HepG2 (cell line): ENCODE measurements around the gene SEPHS1. TPM values are rescaled to one million over a fixed set of nuclear protein-coding genes. Genes with fewer than 3 reads are reported as not detected.
A peak's percentile ranks its signal among the peaks of the same experiment; 100 is the strongest.

Experiments used
- ATAC-seq: fragments of 200-7000 bp; cut with Tn5 transposase; 3 replicates; pipeline ENCODE4 v1.9.1; 2020; ENCODE audit warnings: mild to moderate bottlenecking, moderate library complexity
- BruUV-seq: library from RNA; stranded (reverse); fragments of 400-500 nt; replicated peaks from 2 replicates; lab custom pipeline; 2021; lab: Mats Ljungman, UMichigan
- CTCF ChIA-PET: fragments of 300-600 bp; formaldehyde crosslinking; extraction: SDS; loops from one replicate; lab custom pipeline; 2021; ENCODE audit warnings: low total read pairs, inconsistent platforms, low intra/inter-chr PET ratio; lab: Yijun Ruan, JAX
- POLR2A ChIA-PET: fragments of 350-600 bp; sonication (Branson Sonifier 250); formaldehyde crosslinking; loops from one replicate; lab custom pipeline; 2020; ENCODE audit warnings: antibody characterized with exemption, inconsistent platforms; lab: Yijun Ruan, JAX
- DNase-seq: peaks from one replicate; pipeline ENCODE4 v3.0.0-alpha.2; 2015; ENCODE audit warnings: low spot score
- FAIRE-seq: peaks from 3 replicates; lab custom pipeline; 2011; peaks lifted over from hg19 to GRCh38; lab: Jason Lieb, UNC
- H2AFZ ChIP-seq: one replicate; pipeline ENCODE4 v1.6.1; 2011; ENCODE audit warnings: low read length, inconsistent platforms
- H3K27ac ChIP-seq: fragments of 300-600 bp; 3 replicates; pipeline ENCODE4 v1.8.0; 2011; ENCODE audit warnings: mixed run types, mild to moderate bottlenecking, mixed read lengths, low read length, inconsistent platforms; ENCODE audit not compliant: insufficient read depth; ENCODE audit errors: extremely low read length
- H3K27me3 ChIP-seq, 2 experiments: fragments of 200-600 bp in 1 of 2; 2 replicates in 1 of 2; 3 replicates in 1 of 2; pipeline versions ENCODE4 v1.6.0 to v1.8.0; 2011; ENCODE audit warnings: low read length in 2 of 2, mild to moderate bottlenecking in 2 of 2, moderate library complexity in 2 of 2, inconsistent platforms in 1 of 2; ENCODE audit not compliant: insufficient read depth in 2 of 2, control insufficient read depth in 1 of 2
- H3K36me3 ChIP-seq, 2 experiments: fragments of 200-600 bp in 1 of 2; replicated peaks in 1 of 2; 2 replicates in 1 of 2; 3 replicates in 1 of 2; pipeline versions ENCODE4 v1.5.1 to v1.8.0; 2011; ENCODE audit warnings: low read length in 2 of 2, inconsistent platforms in 1 of 2; ENCODE audit not compliant: insufficient read depth in 2 of 2, control insufficient read depth in 1 of 2
- H3K4me1 ChIP-seq: 2 replicates; pipeline ENCODE4 v1.5.1; 2012; ENCODE audit warnings: low read length, inconsistent platforms; ENCODE audit not compliant: insufficient read depth
- H3K4me2 ChIP-seq: 2 replicates; pipeline ENCODE4 v1.6.0; 2011; ENCODE audit warnings: low read depth, low read length, inconsistent platforms
- H3K4me3 ChIP-seq, 3 experiments: fragments of 200-600 bp in 1 of 3; sonication (generic), shearing (Covaris generic) in 1 of 3; replicated peaks in 1 of 3; 2 replicates each; pipeline ENCODE4 v1.5.1; 2011 to 2016; ENCODE audit warnings: low read length in 3 of 3, inconsistent platforms in 2 of 3, low read depth in 2 of 3, mild to moderate bottlenecking in 2 of 3, control low read depth in 1 of 3, mixed read lengths in 1 of 3; ENCODE audit not compliant: insufficient read depth in 1 of 3
- H3K79me2 ChIP-seq: one replicate; pipeline ENCODE4 v1.6.1; 2011; ENCODE audit warnings: low read length, inconsistent platforms; ENCODE audit not compliant: insufficient read depth
- H3K9ac ChIP-seq: 2 replicates; pipeline ENCODE4 v1.6.0; 2011; ENCODE audit warnings: mild to moderate bottlenecking, low read depth, low read length, inconsistent platforms; ENCODE audit not compliant: insufficient read depth
- H3K9me3 ChIP-seq: 2 replicates; pipeline ENCODE4 v1.5.1; 2012; ENCODE audit warnings: mild to moderate bottlenecking, low read length
- H4K20me1 ChIP-seq: 2 replicates; pipeline ENCODE4 v1.6.0; 2011; ENCODE audit warnings: inconsistent platforms, mild to moderate bottlenecking, low read length, moderate library complexity; ENCODE audit not compliant: insufficient read depth
- MYNN ChIP-seq: sonication (generic); formaldehyde crosslinking; IDR thresholded peaks from 2 replicates; pipeline ENCODE4 v1.4.0; 2020; ENCODE audit warnings: mild to moderate bottlenecking, low read depth, missing genetic modification reagents
- NR1H2 ChIP-seq: sonication (generic); formaldehyde crosslinking; IDR thresholded peaks from 2 replicates; pipeline ENCODE4 v1.8.1; 2022; ENCODE audit warnings: low read depth, missing genetic modification reagents, borderline replicate concordance
- PTBP1 ChIP-seq: fragments of 200-400 bp; formaldehyde crosslinking; IDR thresholded peaks from 2 replicates; pipeline ENCODE4 v1.6.1; 2018; ENCODE audit warnings: low read length, low read depth; ENCODE audit not compliant: poor library complexity, severe bottlenecking
- RNF2 ChIP-seq: fragments of 450-650 bp; conservative IDR thresholded peaks from 2 replicates; pipeline ENCODE4 v1.6.1; 2016; ENCODE audit warnings: low read depth
- SATB2 ChIP-seq: sonication (generic); formaldehyde crosslinking; IDR thresholded peaks from 2 replicates; pipeline ENCODE4 v1.5.0; 2020; ENCODE audit warnings: missing genetic modification reagents
- ZNF121 ChIP-seq: sonication (generic); formaldehyde crosslinking; IDR thresholded peaks from 2 replicates; pipeline ENCODE4 v1.5.0; 2020; ENCODE audit warnings: mild to moderate bottlenecking, missing genetic modification reagents
- ZNF180 ChIP-seq: sonication (generic); formaldehyde crosslinking; IDR thresholded peaks from 2 replicates; pipeline ENCODE4 v1.4.0; 2020; ENCODE audit warnings: low read depth, missing genetic modification reagents, borderline replicate concordance
- WGBS: methylation state at CpG from one replicate; pipeline ENCODE4 v1.1.6; 2017; ENCODE audit warnings: low lambda C conversion rate; 5-methylcytosine and 5-hydroxymethylcytosine counted together
- in situ Hi-C: cut with HindIII; loops from 2 replicates; pipeline ENCODE4 v1.10.0; 2017; ENCODE audit warnings: low pct_unique_long_range_greater_than_20kb; ENCODE audit not compliant: extremely low pct_ligation_motif_present
- intact Hi-C: fragments of 100-400 bp; cut with micrococcal nuclease; formaldehyde crosslinking; loops from one replicate; pipeline ENCODE4 v1.10.0; 2022; ENCODE audit not compliant: unreplicated experiment
- polyA plus RNA-seq, 8 experiments: library from polyadenylated mRNA; depleted of rRNA in 3 of 8; stranded (reverse) in 7 of 8; unstranded in 1 of 8; fragments of >200 nt; fragmentation: Illumina TruSeq in 4 of 8; extraction: Trizol in 4 of 8; gene quantifications; 2 replicates each; pipeline versions ENCODE4 v1.2.1 to v1.2.3, GENCODE V29; 2011 to 2016; ENCODE audit warnings: low read depth in 4 of 8, missing spikeins in 1 of 8, mixed read lengths in 1 of 8; ENCODE audit not compliant: insufficient read depth in 1 of 8
- total RNA-seq, 5 experiments: library from RNA; depleted of rRNA; stranded (reverse); fragments of >200 nt; fragmentation: Illumina TruSeq; extraction: Trizol; gene quantifications; 2 replicates each; pipeline ENCODE4 v1.2.3, GENCODE V29; 2016; ENCODE audit warnings: low read depth in 1 of 5
- TF ChIP-seq, protein P1 (sequence below): sonication (generic); formaldehyde crosslinking; IDR thresholded peaks from 2 replicates; pipeline ENCODE4 v1.4.0; 2020; ENCODE audit warnings: missing genetic modification reagents, borderline replicate concordance

Gene SEPHS1
- total and polyA plus RNA-seq, 2 of the 13 experiments (the other 11 are each of a cell fraction or from before 2014, with no cell fraction given): 57.8 to 61.5 TPM

DNA sequence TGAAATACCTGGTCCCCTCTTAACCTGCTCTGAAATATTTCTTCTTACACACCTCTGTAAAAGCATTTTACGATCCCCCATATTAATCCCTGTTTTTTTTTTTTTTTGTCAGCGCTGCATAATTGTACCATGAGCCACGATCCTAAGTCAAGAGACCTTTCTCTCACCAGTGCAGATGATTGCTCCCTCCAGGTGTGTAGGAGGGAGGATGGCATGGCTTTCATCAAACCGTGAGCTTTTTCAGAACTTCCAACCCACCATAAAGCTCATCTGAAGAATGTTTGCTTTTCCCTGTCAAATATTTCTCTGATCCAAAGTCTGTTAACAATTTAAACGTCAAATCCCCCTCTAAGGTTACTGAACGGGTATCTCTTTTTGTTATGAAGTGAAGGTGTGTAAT, 28.2 kb upstream of the SEPHS1 start:
- H3K9ac ChIP-seq: no peak overlapping the region
- TF ChIP-seq MYNN (CRISPR knock-in tag) (no peak), ZNF180 (CRISPR knock-in tag) (no peak), RNF2 (no peak), NR1H2 (CRISPR knock-in tag) (no peak), SATB2 (CRISPR knock-in tag) (no peak)
- TF ChIP-seq, protein P1, sequence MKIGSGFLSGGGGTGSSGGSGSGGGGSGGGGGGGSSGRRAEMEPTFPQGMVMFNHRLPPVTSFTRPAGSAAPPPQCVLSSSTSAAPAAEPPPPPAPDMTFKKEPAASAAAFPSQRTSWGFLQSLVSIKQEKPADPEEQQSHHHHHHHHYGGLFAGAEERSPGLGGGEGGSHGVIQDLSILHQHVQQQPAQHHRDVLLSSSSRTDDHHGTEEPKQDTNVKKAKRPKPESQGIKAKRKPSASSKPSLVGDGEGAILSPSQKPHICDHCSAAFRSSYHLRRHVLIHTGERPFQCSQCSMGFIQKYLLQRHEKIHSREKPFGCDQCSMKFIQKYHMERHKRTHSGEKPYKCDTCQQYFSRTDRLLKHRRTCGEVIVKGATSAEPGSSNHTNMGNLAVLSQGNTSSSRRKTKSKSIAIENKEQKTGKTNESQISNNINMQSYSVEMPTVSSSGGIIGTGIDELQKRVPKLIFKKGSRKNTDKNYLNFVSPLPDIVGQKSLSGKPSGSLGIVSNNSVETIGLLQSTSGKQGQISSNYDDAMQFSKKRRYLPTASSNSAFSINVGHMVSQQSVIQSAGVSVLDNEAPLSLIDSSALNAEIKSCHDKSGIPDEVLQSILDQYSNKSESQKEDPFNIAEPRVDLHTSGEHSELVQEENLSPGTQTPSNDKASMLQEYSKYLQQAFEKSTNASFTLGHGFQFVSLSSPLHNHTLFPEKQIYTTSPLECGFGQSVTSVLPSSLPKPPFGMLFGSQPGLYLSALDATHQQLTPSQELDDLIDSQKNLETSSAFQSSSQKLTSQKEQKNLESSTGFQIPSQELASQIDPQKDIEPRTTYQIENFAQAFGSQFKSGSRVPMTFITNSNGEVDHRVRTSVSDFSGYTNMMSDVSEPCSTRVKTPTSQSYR (CRISPR knock-in tag): no peak
- H3K79me2 ChIP-seq: no peaks in the 10 kb centered on the region
- no peaks in the 10 kb centered on the region for H3K36me3 ChIP-seq
- ATAC-seq: no peak
- BruUV-seq: no TSS peak
- no peak for DNase-seq
- H4K20me1 ChIP-seq: no peaks in the 10 kb centered on the region
- WGBS: 18% methylated on average over 6 of the region's 6 CpGs
- FAIRE-seq: no peak
- H3K4me3 ChIP-seq: no peak overlapping the region
- ChIA-PET POLR2A (no interaction called here), CTCF (no interaction called here)
- H3K4me1 ChIP-seq: peaks cover 19% of the 10 kb centered on the region
- no peaks in the 10 kb centered on the region for H3K9me3 ChIP-seq
- H2AFZ ChIP-seq: no peak overlapping the region
- no peak overlapping the region for H3K27ac ChIP-seq
- no peak overlapping the region for H3K4me2 ChIP-seq
- intact Hi-C loops: no loop called here
- in situ Hi-C loops: no loop called here
- no peaks in the 10 kb centered on the region for H3K27me3 ChIP-seq

DNA sequence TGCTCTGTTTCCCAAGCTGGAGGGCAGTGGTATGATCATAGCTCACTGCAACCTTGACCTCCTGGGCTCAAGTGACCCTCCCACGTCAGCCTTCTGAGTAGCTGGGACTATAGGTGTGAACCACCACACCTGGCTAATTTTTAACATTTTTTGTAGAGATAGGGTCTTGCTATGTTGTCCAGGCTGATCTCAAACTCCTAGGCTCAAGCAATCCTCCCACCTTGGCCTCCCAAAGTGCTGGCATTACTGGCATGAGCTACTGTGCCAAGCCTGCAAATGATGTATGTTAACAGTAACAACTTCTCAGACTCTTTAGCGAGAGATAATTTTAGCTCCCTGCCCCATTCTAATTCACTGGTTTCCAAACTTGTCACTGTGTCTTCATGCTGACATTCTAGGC, 27.7 kb upstream of the SEPHS1 start:
- TF ChIP-seq PTBP1 (no peak), ZNF121 (CRISPR knock-in tag) (peak; percentile 81)
- H3K9ac ChIP-seq: no peak overlapping the region
- H3K4me1 ChIP-seq: peaks cover 20% of the 10 kb centered on the region
- no peaks in the 10 kb centered on the region for H3K36me3 ChIP-seq
- CTCF ChIA-PET: no interaction called here
- no peak overlapping the region for H3K27ac ChIP-seq
- DNase-seq: no peak
- in situ Hi-C loops (no loop called here), intact Hi-C loops (no loop called here)
- H3K79me2 ChIP-seq: no peaks in the 10 kb centered on the region
- POLR2A ChIA-PET: no interaction called here
- FAIRE-seq: no peak
- no peak for ATAC-seq
- BruUV-seq: no TSS peak
- H3K4me3 ChIP-seq: no peak overlapping the region
- no peaks in the 10 kb centered on the region for H3K9me3 ChIP-seq
- H3K27me3 ChIP-seq: no peaks in the 10 kb centered on the region
- no peak overlapping the region for H2AFZ ChIP-seq
- no peaks in the 10 kb centered on the region for H4K20me1 ChIP-seq
- WGBS: 42% methylated on average over 2 of the region's 2 CpGs
- no peak overlapping the region for H3K4me2 ChIP-seq
